Left kidney (tissue), 2 donors: ENCODE data around the gene COP1. TPM values are rescaled to one million over a fixed set of nuclear protein-coding genes. Genes with fewer than 3 reads are reported as not detected.

Experiments
- DNase-seq: peaks from one replicate; pipeline ENCODE4 v3.0.0-alpha.2; 2013
- polyA plus RNA-seq: library from polyadenylated mRNA; unstranded; fragments of 120-200 nt; gene quantifications from one replicate; pipeline ENCODE4 v1.2.1, GENCODE V29; 2013; ENCODE audit not compliant: insufficient read length

COP1 gene
- polyA plus RNA-seq, 1 donor, result 69.1 TPM

- DNase-seq, result no peak
Measured at GRCh38 chr1:175969231-175969630, 237.9 kb downstream of the COP1 start.

- no peak for DNase-seq
Measured at GRCh38 chr1:175968486-175969172, 238.5 kb downstream of the COP1 start.

- no peak for DNase-seq
Measured at GRCh38 chr1:175963740-175964139, 243.3 kb downstream of the COP1 start.

GRCh38 chr1:175960169-175960568 lies 246.9 kb downstream of the COP1 start:
- no peak for DNase-seq

- DNase-seq, result no peak
Measured at GRCh38 chr1:175951627-175952026, 255.5 kb downstream of the COP1 start.

- no peak for DNase-seq
Measured at GRCh38 chr1:175947771-175948170, 259.3 kb downstream of the COP1 start.

- DNase-seq, result no peak
Measured at GRCh38 chr1:175944591-175944990, 262.5 kb downstream of the COP1 start.

GRCh38 chr1:175941164-175941563 lies 265.9 kb downstream of the COP1 start:
- no peak for DNase-seq

GRCh38 chr1:175936736-175937135 lies 270.4 kb downstream of the COP1 start:
- DNase-seq, result no peak

- DNase-seq, result no peak
Measured at GRCh38 chr1:175935566-175936115, 271.4 kb downstream of the COP1 start.

- DNase-seq, result no peak
Measured at GRCh38 chr1:175935166-175935565, 271.9 kb downstream of the COP1 start.

- DNase-seq, result no peak
Measured at GRCh38 chr1:175933801-175934200, 273.3 kb downstream of the COP1 start.

- no peak for DNase-seq
Measured at GRCh38 chr1:175927944-175928343, 279.1 kb downstream of the COP1 start.

- DNase-seq, result no peak
Measured at GRCh38 chr1:175922254-175922881, 284.7 kb downstream of the COP1 start.

GRCh38 chr1:175920381-175920780 lies 286.7 kb downstream of the COP1 start:
- DNase-seq, result no peak

- no peak for DNase-seq
Measured at GRCh38 chr1:175919001-175919400, 288.1 kb downstream of the COP1 start.

GRCh38 chr1:175918364-175918801 lies 288.7 kb downstream of the COP1 start:
- no peak for DNase-seq

GRCh38 chr1:175914115-175914514 lies 293.0 kb downstream of the COP1 start:
- DNase-seq, result no peak

- DNase-seq, result no peak
Measured at GRCh38 chr1:175911138-175911537, 295.9 kb downstream of the COP1 start.

- no peak for DNase-seq
Measured at GRCh38 chr1:175906370-175906769, 300.7 kb downstream of the COP1 start.

- DNase-seq, result no peak
Measured at GRCh38 chr1:175904808-175905207, 302.3 kb downstream of the COP1 start.

GRCh38 chr1:175902281-175902680 lies 304.8 kb downstream of the COP1 start:
- no peak for DNase-seq

GRCh38 chr1:175901076-175901836 lies 305.8 kb downstream of the COP1 start:
- no peak for DNase-seq
